SKM-1 treated with dmso at 0.1 percent for 144 hours (cell line): ENCODE data around the gene NMNAT3.
"Not testable (repeated sequence)": the region's sequence is repeated elsewhere in the genome, so short reads cannot be mapped to it uniquely, and the experiment has no call there.

Experiments used
- DNase-seq: peaks from one replicate; lab custom pipeline; 2025; ENCODE audit not compliant: unreplicated experiment; lab: John Stamatoyannopoulos, UW

The NMNAT3 gene

GRCh38 chr3:139639662-139640061 lies 38.1 kb downstream of the NMNAT3 start:
- DNase-seq = no peak

GRCh38 chr3:139638518-139638917 lies 39.3 kb downstream of the NMNAT3 start:
- no peak for DNase-seq

GRCh38 chr3:139636511-139636910 lies 41.3 kb downstream of the NMNAT3 start:
- DNase-seq = no peak

GRCh38 chr3:139634111-139634635 lies 43.6 kb downstream of the NMNAT3 start:
- no peak for DNase-seq

GRCh38 chr3:139633511-139633910 lies 44.3 kb downstream of the NMNAT3 start:
- no peak for DNase-seq

- no peak for DNase-seq
Measured at GRCh38 chr3:139630542-139630941, 47.2 kb downstream of the NMNAT3 start.

GRCh38 chr3:139629033-139629432 lies 48.7 kb downstream of the NMNAT3 start:
- DNase-seq = peak; percentile 29

- no peak for DNase-seq
Measured at GRCh38 chr3:139627759-139628158, 50.0 kb downstream of the NMNAT3 start.

GRCh38 chr3:139620438-139620837 lies 57.3 kb downstream of the NMNAT3 start:
- DNase-seq = no peak

GRCh38 chr3:139619484-139619883 lies 58.3 kb downstream of the NMNAT3 start:
- no peak for DNase-seq

GRCh38 chr3:139617672-139618268 lies 60.0 kb downstream of the NMNAT3 start:
- DNase-seq = no peak

- no peak for DNase-seq
Measured at GRCh38 chr3:139611528-139611927, 66.2 kb downstream of the NMNAT3 start.

- no peak for DNase-seq
Measured at GRCh38 chr3:139610886-139611285, 66.9 kb downstream of the NMNAT3 start.

GRCh38 chr3:139608924-139609323 lies 68.8 kb downstream of the NMNAT3 start:
- no peak for DNase-seq

GRCh38 chr3:139608108-139608380 lies 69.7 kb downstream of the NMNAT3 start:
- DNase-seq = no peak

- no peak for DNase-seq
Measured at GRCh38 chr3:139607257-139608107, 70.3 kb downstream of the NMNAT3 start.

GRCh38 chr3:139602003-139602402 lies 75.8 kb downstream of the NMNAT3 start:
- DNase-seq = no peak

- DNase-seq = no peak
Measured at GRCh38 chr3:139601191-139601961, 76.4 kb downstream of the NMNAT3 start.

- DNase-seq = no peak
Measured at GRCh38 chr3:139597947-139598346, 79.8 kb downstream of the NMNAT3 start.

GRCh38 chr3:139591186-139591585 lies 86.6 kb downstream of the NMNAT3 start:
- DNase-seq = not testable (repeated sequence)

- no peak for DNase-seq
Measured at GRCh38 chr3:139588450-139588849, 89.3 kb downstream of the NMNAT3 start.

- no peak for DNase-seq
Measured at GRCh38 chr3:139587797-139588196, 90.0 kb downstream of the NMNAT3 start.
